ENCODE results near the gene FBXO42.

DNA sequence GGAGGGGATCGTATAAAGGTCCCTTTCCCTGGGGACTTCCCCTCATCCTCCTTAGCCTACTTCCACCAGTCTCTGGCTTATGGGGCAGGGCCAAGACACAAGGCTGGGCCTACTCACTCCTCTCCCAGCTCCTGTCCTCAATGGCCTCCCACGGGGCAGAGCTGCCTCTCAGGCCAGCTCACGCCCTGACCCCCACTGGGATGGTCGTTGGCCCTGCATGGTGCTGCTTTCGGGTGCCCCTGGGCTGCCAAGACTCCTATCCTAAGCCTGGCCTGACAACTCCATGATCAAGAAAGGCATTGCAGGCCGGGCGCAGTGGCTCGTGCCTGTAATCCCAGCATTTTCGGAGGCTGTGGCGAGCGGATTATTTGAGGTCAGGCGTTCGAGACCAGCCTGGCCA lies 121.5 kb downstream of the FBXO42 start:
- TF ChIP-seq CTCF (conservative IDR thresholded peaks at IDR 0.05) (no peak), EZH2 (IDR thresholded peaks at IDR 0.05; ENCODE audit: low read depth) (no peak)

Data from PC-9 (cell line).